Hepatic stellate cell (primary cell): Measurements from ENCODE around the gene BCR.
A peak's percentile ranks its signal among the peaks of the same experiment; 100 is the strongest.
"Not testable (repeated sequence)": the region's sequence is repeated elsewhere in the genome, so short reads cannot be mapped to it uniquely, and the experiment has no call there.

ENCODE experiments used
- DNase-seq: peaks from one replicate; pipeline ENCODE4 v3.0.0; 2011; ENCODE audit warnings: low spot score

The BCR gene

DNA sequence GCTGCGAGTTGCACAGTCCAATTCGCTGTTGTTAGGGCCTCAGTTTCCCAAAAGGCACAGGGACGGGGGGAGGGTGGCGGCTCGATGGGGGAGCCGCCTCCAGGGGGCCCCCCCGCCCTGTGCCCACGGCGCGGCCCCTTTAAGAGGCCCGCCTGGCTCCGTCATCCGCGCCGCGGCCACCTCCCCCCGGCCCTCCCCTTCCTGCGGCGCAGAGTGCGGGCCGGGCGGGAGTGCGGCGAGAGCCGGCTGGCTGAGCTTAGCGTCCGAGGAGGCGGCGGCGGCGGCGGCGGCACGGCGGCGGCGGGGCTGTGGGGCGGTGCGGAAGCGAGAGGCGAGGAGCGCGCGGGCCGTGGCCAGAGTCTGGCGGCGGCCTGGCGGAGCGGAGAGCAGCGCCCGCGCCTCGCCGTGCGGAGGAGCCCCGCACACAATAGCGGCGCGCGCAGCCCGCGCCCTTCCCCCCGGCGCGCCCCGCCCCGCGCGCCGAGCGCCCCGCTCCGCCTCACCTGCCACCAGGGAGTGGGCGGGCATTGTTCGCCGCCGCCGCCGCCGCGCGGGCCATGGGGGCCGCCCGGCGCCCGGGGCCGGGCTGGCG, at the start of gene BCR:
Gene BCR, plus strand, starts transcription at position 209 of the 592 bp plus-strand sequence. CDS start 452 bp downstream, outside the sequence.
- peak; percentile 88 for DNase-seq

DNA sequence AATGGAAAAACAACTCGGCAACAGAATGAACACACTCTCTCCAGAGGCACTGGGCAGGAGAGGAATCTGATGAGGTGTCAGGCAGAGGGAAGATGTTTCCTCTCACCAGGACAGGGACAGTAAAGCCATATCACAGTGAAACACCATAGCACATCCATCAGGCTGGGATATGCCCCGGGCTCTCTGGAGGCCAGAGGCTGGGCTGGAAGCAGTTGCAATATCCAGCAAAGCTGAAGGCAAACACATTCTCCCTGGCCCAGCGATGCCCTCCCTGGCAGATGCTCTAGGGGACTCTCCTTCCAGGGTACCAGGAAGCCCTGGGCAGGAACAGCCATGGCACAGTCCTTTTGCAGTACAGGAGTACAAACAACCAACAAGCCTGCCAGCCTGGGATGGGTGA, 49.6 kb upstream of the BCR start:
- no peak for DNase-seq

DNA sequence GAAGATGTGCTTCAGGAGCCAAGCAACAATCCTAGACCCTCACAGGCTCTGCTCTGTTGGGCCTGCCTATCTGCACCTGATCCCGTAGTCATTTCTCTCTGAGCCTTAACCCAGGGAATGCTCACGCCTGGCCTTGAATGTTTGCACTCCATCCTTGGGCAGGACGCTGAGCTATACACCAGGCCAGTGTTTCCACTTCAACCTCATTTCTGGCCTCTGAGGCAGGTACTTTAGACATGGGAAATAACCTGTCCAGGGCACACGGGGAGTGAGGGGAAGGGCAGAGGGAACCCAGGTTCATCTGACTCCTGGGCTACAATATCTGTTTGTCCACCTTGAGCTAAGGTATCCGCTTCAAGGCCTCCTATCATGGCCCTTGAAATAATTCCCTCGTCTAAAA, 48.4 kb upstream of the BCR start:
- no peak for DNase-seq

DNA sequence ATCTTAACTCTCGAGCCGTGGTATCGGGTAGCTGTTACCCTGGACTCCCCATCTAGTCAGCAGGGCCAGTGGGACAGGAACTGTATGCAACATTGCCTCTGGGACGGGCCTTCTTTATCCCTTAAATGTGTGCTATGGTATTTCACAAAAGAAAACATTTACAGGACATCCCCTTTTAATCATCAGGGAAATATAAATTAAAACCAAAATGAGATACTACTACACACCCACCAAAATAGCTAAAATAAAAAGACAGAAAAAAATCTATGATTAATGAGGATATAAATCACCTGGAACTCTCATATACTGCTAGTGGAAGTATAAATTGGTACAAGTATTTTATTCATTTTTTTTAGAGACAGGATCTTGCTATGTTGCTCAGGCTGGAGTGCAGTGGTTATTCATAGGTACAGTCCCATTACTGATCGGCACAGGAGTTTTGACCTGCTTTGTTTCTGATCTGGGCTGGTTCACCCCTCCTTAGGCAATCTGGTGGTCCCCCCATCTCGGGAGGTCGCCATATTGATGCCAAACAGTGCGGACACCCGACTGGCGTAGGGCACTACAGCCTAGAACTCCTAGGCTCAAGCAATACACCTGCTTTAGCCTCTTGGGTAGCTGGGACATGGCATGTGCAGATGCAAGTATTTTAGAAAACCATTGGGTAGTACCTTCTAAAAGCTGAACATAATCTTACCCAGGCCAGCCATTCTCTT, 47.8 kb upstream of the BCR start:
- DNase-seq, result no peak

DNA sequence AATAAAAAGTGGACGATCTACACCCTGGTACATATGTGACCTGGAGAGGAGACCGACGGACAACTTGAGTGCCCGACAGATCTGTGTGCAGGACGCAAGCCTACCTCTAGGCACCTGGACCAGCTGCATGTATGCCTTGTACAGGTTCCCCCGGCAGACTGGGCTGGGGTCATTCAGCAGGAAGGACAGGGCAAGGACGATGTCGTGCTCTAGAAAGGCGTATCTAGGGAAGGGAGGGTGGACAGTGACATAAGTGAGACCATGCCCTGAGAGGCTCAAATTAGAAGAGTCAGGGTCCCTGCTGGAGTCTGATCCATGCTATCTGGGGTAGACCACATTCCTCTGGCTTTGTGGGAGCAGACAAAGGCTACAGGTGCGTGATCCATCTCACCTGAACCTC, 46.4 kb upstream of the BCR start:
- DNase-seq, result no peak

DNA sequence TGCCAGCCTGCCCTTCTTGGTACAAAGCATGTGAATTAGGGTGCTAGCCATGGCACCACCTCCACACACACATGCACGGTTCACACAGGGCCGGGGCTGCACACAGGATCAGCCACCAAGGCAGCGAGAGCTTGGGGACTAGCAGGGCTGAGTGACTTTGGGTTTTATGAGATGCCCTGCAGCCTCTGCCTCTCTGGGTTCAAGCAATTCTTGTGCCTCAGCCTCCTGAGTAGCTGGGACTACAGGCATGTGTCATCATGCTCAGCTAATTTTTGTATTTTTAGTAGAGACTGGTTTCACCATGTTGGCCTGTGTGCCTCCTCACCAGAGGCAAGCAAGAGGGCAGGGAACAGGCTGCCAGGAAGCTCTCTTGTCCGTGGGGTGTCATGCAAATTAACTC, 43.3 kb upstream of the BCR start:
- not testable (repeated sequence) for DNase-seq

DNA sequence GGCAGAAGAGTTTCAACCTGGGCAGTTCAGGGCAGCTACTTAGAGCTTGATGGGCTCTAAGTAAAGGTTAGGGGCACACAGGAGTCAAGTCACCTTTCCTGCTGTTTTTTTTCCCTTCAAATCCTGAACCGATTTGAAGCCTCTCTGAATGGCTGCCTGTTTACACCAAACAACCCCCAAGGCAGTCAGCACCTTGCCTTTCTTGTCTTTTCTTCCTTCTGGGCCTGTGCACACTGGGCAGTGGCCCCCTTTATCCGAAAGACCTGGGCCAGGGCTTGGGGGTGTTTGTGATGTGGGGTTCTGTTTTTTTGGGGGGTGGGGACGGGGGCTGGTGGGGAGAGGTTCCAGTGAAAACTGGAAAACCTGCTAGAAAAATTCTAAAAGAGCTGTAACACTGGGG, 42.8 kb upstream of the BCR start:
- no peak for DNase-seq

DNA sequence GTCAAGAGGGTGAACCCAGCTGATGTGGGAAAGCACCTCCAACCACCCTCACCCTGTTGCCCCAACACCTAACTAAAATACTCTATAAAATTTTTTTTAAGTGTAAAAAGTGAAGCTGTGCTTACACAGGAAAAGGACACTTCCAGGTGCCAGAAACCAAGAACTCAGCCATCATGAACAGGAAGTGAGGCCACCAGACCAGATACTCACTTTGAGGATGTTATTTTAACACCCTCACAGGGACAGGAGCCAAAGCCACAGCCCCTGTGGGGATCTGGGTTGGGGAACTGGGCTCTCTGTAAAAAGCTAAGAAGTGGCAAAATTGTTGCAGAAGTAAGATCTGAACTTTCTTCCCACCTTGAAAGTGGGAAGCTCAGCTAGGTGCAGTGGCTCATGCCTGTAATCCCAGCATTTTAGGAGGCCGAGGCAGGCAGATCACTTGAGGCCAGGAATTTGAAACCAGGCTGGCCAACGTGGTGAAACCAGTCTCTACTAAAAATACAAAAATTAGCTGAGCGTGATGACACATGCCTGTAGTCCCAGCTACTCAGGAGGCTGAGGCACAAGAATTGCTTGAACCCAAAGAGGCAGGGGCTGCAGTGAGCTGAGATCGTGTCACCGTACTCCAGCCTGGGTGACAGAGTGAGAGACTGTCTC, 42.3 kb upstream of the BCR start:
- DNase-seq, result no peak

DNA sequence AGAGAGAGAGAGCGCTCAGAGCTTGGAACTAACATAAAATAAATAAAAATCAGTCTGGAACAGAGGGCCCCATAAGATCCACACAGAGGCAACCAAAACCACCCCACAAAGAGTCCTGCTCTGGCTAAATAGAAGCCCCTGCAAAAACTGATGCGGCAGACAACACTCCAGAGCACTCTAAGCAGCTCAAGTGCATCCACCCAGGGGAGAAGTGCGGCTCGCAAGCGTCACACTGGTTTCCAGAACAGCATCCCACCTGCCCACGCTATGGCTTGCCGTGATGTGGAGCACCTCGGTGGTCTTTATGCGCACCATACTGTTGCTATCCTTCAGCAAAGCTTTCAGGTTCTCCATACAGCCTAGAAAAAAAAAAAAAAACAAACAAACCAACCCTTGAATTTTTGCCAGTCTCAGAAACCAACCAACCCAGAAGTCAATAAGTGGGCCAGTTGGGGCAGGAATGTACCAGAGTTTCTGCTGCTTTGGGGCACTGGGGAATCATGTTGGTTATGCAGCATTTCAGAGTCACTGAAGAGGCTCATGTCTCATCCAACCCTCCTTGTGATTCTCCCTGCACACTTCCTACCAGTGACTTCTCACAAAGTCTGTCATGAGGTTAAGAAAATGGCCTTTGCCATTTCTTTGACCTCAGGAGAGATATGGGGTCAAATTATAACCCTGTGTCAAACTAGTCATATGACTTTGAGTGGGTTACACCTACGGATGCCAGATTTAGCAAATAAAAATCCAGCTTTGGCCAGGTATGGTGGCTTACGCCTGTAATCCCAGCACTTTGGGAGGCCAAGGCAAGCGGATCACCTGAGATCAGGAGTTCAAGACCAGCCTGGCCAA, 41.5 kb upstream of the BCR start:
- DNase-seq, result no peak

DNA sequence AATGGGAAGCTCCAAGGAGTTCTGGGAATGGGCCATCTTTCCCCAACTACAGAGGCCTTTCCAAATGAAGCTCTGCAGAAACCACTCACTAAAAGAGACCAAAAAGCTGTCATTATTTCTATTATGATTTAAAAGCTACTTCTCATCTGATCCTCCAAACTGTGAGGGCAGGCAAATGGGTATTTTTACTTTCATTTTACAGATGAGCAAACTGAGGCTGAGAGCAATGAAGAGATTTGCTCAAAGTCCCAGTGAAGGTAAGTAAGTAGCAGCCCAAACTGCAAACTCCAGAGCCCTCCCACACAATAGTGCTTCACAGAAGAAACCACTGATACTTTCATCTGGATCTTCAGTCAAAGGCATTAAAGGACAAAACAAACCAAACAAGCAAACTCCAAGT, 39.9 kb upstream of the BCR start:
- no peak for DNase-seq

DNA sequence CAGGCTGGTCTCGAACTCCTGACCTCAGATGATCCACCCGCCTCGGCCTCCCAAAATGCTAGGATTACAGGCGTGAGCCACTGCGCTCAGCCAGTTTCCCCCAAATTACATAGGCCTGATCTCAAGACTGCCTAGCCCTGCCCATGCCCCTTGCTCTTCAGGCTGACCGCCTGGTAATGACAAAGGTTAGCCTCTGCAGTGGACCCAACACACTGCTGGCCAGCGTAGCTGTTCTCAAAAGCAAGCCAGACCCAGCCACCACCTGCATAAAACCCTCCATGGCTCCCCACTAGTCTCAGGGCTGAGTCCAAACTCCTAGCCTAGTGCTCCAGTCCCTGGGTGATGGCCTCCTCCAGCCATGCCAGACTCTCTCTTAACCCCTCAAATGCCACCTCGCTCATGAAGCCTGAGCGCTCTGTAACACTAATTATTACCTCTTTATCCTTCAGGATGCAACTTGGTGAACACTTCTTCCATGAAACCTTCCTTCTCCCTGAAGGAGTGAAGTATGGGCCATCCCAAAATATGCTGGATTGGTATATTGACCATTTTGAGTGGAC, 37.7 kb upstream of the BCR start:
- DNase-seq, result no peak

DNA sequence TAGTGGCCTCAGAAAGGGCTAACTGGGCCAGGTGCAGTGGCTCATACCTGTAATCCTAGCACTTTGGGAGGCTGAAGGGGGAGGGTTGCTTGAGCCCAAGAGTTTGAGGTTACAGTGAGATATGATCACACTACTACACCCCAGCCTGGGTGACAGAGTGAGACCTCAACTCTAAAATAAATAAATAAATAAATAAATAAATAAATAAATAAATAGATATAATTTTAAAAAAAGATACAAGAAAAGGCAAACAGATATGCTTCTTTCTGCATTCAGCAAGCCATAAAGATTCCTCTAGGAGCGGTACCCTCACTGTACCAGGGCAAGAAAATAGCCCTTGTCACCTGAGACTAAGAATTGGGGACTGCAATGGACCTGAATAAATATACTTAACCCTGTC, 37.2 kb upstream of the BCR start:
- DNase-seq, result no peak

DNA sequence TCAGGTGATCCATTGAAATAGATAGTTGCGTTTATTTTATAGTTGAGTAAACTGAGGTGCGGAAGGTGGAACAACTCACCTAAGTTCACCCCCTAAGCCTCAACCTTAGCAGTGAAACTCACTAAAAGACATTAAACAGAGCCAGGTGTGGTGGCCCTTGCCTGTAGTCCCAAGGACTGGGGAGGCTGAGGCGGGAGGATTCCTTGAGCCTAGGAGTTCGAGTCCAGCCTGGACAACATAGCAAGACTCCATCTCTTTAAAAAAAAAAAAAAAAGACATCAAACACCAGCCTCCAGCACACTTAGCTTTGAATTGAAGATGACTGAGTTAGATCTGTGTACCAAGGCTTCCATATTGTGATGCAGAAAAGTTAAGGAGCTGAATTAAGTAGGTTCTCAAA, 35.9 kb upstream of the BCR start:
- DNase-seq, result no peak

DNA sequence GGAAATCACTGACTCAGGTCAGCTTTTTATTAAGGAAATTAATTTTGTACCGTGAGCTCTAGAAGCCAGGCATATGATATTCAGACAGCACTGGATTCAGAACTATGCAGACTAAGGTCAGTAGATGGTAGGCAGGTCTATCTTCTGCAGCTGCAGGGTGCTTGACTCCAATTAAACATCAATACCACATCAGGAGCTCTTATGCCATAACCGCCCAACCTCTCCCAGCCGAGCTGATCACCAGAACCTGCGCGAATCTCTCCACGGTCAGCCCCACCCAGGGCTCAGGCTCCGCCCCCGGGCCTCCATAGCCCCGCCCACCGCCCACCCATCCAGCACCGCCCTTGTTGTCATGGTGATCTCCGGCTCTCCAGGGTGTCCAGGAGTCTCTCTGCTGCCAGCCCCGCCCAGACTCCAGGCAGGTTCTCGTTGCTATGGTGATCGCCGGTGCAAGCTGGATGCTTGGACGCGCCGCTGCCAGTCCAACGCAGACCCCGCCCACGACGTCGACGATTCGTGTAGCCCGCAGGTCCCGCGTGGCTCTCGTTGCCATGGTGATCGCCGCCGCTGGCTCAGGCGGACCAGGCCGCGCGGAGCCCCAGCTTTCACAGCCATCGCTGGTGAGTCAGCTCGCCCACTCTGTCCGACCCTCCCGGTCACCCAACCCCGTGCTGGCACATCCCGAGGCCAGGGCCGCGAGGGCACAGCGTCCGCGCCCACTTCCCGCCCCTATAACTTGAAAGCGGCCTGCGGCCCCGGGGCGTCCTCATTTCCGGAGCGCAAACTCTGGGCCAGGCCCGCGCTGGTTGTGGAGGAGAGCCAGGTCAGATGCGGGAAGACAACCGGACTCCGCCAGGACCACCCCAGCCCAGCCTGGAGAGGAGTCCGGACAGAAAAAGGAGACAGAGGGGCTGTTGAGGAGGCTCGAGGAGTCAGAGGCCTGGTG, 35.1 kb upstream of the BCR start, which contains the start of gene RAB36:
Gene RAB36, plus strand, starts transcription at position 546 of the 946 bp plus-strand sequence. CDS start 1,140 bp downstream, outside the sequence.
- DNase-seq, result peak; percentile 97

DNA sequence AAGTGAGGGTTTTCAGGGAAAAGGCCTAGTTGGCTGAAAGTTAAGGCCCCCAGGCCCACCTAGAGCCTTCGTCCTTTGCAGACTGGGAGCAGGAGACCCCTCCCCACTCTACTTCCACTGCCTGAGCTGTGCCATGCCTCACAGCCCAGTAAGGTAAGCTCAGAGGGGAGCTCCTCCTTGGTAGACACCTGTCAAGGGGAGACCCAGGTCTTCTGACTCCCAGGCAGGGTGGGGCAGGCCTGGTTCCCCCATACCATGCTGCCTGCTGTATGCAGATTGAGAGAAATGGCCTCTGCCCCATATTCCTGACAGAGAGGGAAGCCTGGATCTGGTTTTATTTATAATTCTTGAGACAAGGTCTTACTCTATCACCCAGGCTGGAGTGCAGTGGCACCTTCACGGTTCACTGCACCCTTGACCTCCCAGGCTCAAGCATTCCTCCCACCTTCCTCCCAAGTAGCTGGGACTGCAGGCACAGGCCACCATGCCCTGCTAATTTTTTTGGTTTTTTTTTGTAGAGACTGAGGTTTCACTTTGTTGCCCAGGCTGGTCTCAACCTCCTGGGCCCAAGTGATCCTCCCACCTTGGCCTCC, 34.3 kb upstream of the BCR start:
- DNase-seq, result no peak

DNA sequence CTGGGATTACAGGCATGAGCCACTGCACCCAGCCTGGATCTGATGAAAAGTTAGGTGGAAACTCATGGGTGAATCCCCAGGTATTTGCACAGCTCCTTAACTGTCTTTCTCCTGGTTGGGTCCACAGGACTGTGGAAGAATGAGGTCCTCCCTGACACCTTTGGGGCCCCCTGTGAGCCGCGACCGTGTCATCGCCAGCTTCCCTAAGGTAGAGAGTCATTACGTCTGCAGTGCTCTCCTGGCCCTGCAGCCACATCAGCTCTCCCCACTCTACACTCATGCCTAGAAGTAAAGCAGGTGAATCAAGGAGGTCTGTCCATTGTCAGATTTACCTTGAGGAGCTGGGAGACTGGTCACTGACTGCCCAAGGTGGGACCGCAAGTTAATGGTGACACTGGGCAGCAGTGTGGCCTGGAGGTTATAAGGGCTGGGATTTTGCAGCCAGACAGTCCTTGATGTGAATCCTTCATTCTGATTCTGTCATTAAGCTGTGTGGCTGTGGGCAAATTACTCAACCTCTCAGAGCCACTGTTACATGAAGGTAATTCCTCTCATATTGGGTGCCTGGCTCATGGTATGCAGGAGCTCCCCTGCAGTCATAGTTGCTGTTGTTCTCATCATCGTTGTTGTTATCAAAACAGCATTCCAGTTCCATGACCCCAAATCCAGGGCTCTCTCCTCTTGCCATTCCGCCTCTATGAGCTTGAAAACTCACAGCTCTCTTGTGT, 33.7 kb upstream of the BCR start:
- no peak for DNase-seq

DNA sequence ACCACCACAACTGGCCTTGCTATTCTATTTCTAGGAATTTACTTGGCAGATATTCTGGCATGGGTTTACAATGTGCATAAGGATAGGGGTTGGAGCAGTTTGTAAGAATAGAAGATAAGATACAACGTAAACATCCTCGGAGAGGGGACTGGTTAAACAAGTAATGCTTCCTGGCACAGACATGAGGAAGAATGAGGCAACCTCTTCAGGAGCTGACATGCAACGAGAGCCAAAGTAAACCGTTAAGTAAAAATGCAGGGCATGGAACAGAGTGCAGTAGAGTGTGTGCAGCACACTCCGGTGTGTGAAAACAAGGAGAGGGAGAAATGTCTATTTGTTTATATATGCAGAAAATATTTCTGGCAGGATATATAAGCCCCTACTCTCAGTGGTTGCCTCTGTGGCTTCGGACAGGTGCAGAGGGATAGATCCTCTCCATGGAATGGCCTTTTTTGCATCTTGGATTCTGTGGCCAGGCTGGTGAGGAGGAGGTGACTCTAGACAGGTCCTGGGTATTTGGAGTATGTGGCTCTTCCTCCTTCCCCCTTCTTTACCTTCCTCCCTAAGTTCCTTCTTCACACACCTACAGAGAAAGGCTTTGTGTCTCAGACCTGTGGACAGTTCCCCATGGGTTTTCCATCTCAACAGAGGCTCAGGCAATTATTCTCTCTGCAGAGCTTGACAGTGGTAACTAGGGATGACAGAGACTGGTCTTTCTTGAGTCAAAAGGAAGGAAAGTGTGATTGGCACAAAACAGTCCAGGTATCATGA, 32.5 kb upstream of the BCR start:
- no peak for DNase-seq

DNA sequence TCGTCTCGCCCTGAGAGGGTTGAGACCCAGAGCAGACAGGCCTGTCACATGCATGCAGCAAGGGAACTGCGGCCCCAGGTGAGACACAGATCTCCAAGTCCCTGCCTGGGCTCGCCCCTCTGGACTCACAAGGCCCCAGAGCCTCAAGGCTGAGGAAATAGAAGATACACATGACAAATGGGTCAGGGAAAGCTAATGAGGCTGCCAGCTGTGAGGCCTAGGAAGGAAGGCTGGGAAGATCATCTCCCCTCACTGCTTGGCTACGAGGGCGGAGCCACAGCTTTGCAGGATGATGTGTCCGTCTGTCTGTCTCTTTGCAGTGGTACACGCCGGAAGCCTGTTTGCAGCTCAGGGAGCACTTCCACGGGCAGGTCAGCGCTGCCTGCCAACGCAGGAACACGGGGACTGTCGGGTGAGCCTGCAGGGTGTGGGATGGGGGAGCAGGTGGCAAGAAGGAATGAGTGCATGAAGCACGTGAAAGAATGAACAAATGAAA, 30.5 kb upstream of the BCR start:
- DNase-seq, result no peak

DNA sequence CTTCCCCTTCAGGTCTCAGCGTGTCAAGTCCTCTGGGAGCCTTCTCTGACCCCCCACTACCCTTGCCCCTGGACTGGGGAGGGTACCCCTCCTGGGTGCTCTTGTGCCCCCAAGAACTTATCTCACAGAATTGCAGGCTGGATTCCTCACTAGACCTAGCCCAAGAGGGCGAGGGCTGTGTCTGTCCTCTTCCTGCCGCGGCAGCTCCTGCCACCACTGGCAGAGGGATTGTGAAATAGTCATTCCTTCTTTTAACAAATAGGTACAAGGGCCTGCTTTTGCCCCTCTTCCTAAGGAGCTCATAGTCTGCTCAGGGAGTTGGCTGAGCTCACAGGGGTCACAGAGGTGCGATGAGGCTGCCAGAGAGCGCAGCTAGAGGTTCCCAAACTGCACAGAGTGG, 29.5 kb upstream of the BCR start:
- no peak for DNase-seq
